CD14-positive monocyte (primary cell): ENCODE data around the gene BCORL1. TPM values are rescaled to one million over a fixed set of nuclear protein-coding genes. Genes with fewer than 3 reads are reported as not detected.

Experiments used
- DNase-seq, 3 donors: peaks; one replicate each; pipeline ENCODE4 v3.0.0-alpha.2; 2011 to 2022
- H2AFZ ChIP-seq: 2 replicates; pipeline ENCODE4 v1.6.0; 2012; ENCODE audit warnings: mild to moderate bottlenecking, low read depth, low read length, inconsistent platforms; ENCODE audit not compliant: insufficient read depth, poor library complexity, severe bottlenecking
- H3K27ac ChIP-seq, 2 donors: 1 replicate in 1 of 2; 2 replicates in 1 of 2; pipeline ENCODE4 v1.5.1; 2012 to 2013; ENCODE audit warnings: low read length in 2 of 2, control low read depth in 1 of 2, inconsistent platforms in 1 of 2, low read depth in 1 of 2, mild to moderate bottlenecking in 1 of 2
- H3K27me3 ChIP-seq, 2 donors: one replicate each; pipeline versions ENCODE4 v1.6.0 to v1.6.1; 2011 to 2013; ENCODE audit warnings: low read length in 2 of 2; ENCODE audit not compliant: control insufficient read depth in 2 of 2, insufficient read depth in 2 of 2
- H3K36me3 ChIP-seq, 2 donors: replicated peaks in 1 of 2; 1 replicate in 1 of 2; 2 replicates in 1 of 2; pipeline versions ENCODE4 v1.5.1 to v1.6.1; 2012 to 2013; ENCODE audit warnings: low read length in 2 of 2, control low read depth in 1 of 2, inconsistent platforms in 1 of 2, mild to moderate bottlenecking in 1 of 2; ENCODE audit not compliant: insufficient read depth in 2 of 2, control insufficient read depth in 1 of 2
- H3K4me1 ChIP-seq, 2 donors: 1 replicate in 1 of 2; 2 replicates in 1 of 2; pipeline versions ENCODE4 v1.5.1 to v1.6.1; 2012 to 2013; ENCODE audit warnings: low read length in 2 of 2, control low read depth in 1 of 2, inconsistent platforms in 1 of 2, mild to moderate bottlenecking in 1 of 2, moderate library complexity in 1 of 2; ENCODE audit not compliant: insufficient read depth in 2 of 2, control insufficient read depth in 1 of 2
- H3K4me2 ChIP-seq: replicated peaks from 2 replicates; pipeline ENCODE3; 2012; ENCODE audit warnings: low read length, moderate library complexity, mild to moderate bottlenecking; ENCODE audit not compliant: poor library complexity, severe bottlenecking; ENCODE audit errors: extremely low read depth
- H3K4me3 ChIP-seq, 3 experiments: fragments of 200-600 bp in 1 of 3; sonication (generic) in 1 of 3; replicated peaks in 1 of 3; 1 replicate in 2 of 3; 2 replicates in 1 of 3; pipeline ENCODE4 v1.5.1; 2011 to 2013; ENCODE audit warnings: low read length in 3 of 3, mild to moderate bottlenecking in 3 of 3, control low read depth in 2 of 3, low read depth in 2 of 3, inconsistent platforms in 1 of 3, moderate library complexity in 1 of 3
- H3K79me2 ChIP-seq: 2 replicates; pipeline ENCODE4 v1.6.0; 2012; ENCODE audit warnings: mild to moderate bottlenecking, control low read depth, inconsistent platforms, low read length, moderate library complexity; ENCODE audit not compliant: insufficient read depth
- H3K9ac ChIP-seq: 2 replicates; pipeline ENCODE4 v1.6.0; 2017; ENCODE audit warnings: low read length, mild to moderate bottlenecking; ENCODE audit not compliant: insufficient read depth, poor library complexity, severe bottlenecking
- H3K9me3 ChIP-seq, 2 donors: replicated peaks in 1 of 2; 1 replicate in 1 of 2; 2 replicates in 1 of 2; pipeline versions ENCODE4 v1.5.1 to v1.6.1; 2012 to 2013; ENCODE audit warnings: low read length in 2 of 2, control low read depth in 1 of 2; ENCODE audit not compliant: control insufficient read depth in 1 of 2, insufficient read depth in 1 of 2
- H4K20me1 ChIP-seq: 2 replicates; pipeline ENCODE4 v1.6.0; 2012; ENCODE audit warnings: mild to moderate bottlenecking, low read length, control low read depth, moderate library complexity; ENCODE audit not compliant: insufficient read depth
- H3K27ac Mint-ChIP-seq, 7 donors: one replicate each; pipeline ENCODE4 v1.8.0; 2020; ENCODE audit warnings: mild to moderate bottlenecking in 7 of 7, mixed read lengths in 7 of 7, moderate library complexity in 6 of 7, inconsistent platforms in 2 of 7
- H3K27me3 Mint-ChIP-seq, 3 donors: one replicate each; pipeline ENCODE4 v1.8.0; 2021 to 2022; ENCODE audit warnings: low read depth in 3 of 3, mild to moderate bottlenecking in 3 of 3, mixed read lengths in 3 of 3, moderate library complexity in 3 of 3, inconsistent platforms in 1 of 3
- H3K36me3 Mint-ChIP-seq, 2 donors: one replicate each; pipeline ENCODE4 v1.8.0; 2020; ENCODE audit warnings: mixed read lengths in 2 of 2, inconsistent platforms in 1 of 2, mild to moderate bottlenecking in 1 of 2
- H3K4me1 Mint-ChIP-seq: one replicate; pipeline ENCODE4 v1.8.0; 2020; ENCODE audit warnings: mild to moderate bottlenecking, mixed read lengths
- H3K4me3 Mint-ChIP-seq, 2 donors: one replicate each; pipeline ENCODE4 v1.8.0; 2020; ENCODE audit warnings: mild to moderate bottlenecking in 2 of 2, mixed read lengths in 2 of 2, moderate library complexity in 1 of 2
- H3K9me3 Mint-ChIP-seq, 7 donors: one replicate each; pipeline ENCODE4 v1.8.0; 2020 to 2022; ENCODE audit warnings: mixed read lengths in 7 of 7, mild to moderate bottlenecking in 6 of 7, moderate library complexity in 6 of 7, inconsistent platforms in 2 of 7
- WGBS: methylation state at CpG from one replicate; pipeline ENCODE4 v1.1.5; 2013; ENCODE audit warnings: missing lambda C conversion rate; ENCODE audit not compliant: insufficient coverage; 5-methylcytosine and 5-hydroxymethylcytosine counted together
- intact Hi-C, 2 donors: fragments of 100-400 bp; cut with micrococcal nuclease; formaldehyde crosslinking; loops; one replicate each; pipeline versions ENCODE4 v1.15.0 to v1.15.1; 2023
- polyA plus RNA-seq, 3 donors: library from polyadenylated mRNA; depleted of rRNA in 1 of 3; unstranded in 2 of 3; stranded (reverse) in 1 of 3; fragments of 300-500 nt in 2 of 3; fragments of >200 nt in 1 of 3; fragmentation: Illumina TruSeq in 2 of 3; gene quantifications; 1 replicate in 2 of 3; 2 replicates in 1 of 3; pipeline ENCODE4 v1.2.3, GENCODE V29; 2012 to 2021
- TF ChIP-seq, protein P1 (sequence below): fragments of 200-600 bp; IDR thresholded peaks from one replicate; pipeline ENCODE4 v1.8.0; 2022; ENCODE audit warnings: antibody characterized with exemption, mild to moderate bottlenecking

Gene BCORL1
- polyA plus RNA-seq, 3 donors, result 0.69 to 2.4 (median 0.72) TPM

DNA sequence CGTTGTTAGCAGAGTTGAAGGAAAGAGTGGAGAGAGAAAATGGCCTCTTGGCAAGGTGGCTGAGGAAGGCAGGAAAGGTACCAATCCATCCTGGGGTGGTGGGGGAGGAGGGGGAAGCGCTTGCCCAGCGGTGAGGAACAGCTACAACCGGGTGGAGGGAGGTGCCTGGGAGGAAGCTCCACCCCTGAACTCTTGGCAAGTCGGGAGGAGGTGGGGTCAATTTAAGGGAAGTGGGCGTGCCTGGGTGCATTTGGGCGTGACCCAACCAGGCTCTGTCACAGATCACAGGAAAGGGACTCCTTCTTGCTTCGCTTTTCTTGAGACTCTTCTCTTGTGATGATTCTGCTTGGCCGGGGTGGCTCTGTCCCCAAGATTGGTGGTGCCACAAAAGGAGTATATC lies 41.7 kb downstream of the BCORL1 start:
- TF ChIP-seq, protein P1, sequence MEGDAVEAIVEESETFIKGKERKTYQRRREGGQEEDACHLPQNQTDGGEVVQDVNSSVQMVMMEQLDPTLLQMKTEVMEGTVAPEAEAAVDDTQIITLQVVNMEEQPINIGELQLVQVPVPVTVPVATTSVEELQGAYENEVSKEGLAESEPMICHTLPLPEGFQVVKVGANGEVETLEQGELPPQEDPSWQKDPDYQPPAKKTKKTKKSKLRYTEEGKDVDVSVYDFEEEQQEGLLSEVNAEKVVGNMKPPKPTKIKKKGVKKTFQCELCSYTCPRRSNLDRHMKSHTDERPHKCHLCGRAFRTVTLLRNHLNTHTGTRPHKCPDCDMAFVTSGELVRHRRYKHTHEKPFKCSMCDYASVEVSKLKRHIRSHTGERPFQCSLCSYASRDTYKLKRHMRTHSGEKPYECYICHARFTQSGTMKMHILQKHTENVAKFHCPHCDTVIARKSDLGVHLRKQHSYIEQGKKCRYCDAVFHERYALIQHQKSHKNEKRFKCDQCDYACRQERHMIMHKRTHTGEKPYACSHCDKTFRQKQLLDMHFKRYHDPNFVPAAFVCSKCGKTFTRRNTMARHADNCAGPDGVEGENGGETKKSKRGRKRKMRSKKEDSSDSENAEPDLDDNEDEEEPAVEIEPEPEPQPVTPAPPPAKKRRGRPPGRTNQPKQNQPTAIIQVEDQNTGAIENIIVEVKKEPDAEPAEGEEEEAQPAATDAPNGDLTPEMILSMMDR, result no peak
- Mint-ChIP-seq H3K27ac (peak overlapping the region; percentile 82 to 93 (median 90)), H3K27me3 (peaks cover 0 to 6% (median 0%) of the 10 kb centered on the region in 3 donors), H3K4me3 (peak overlapping the region; percentile 55 to 70), H3K36me3 (peaks cover 37 to 50% of the 10 kb centered on the region in 2 donors), H3K4me1 (peaks cover 14% of the 10 kb centered on the region), H3K9me3 (peaks cover 0 to 2% (median 0%) of the 10 kb centered on the region in 7 donors)
- Histone ChIP-seq H3K27me3 (no peaks in the 10 kb centered on the region), H3K27ac (peak overlapping the region; percentile 40 to 72), H3K79me2 (no peaks in the 10 kb centered on the region), H3K4me1 (peaks cover 10% of the 10 kb centered on the region in 2 donors), H3K9ac (no peak overlapping the region), H2AFZ (peak overlapping the region; percentile 65), H4K20me1 (no peaks in the 10 kb centered on the region), H3K36me3 (peaks cover 35 to 80% of the 10 kb centered on the region in 2 donors), H3K4me3 (peak overlapping the region in 1 of 3 experiments; percentile 17), H3K4me2 (peak overlapping the region; percentile 52), H3K9me3 (no peaks in the 10 kb centered on the region)
- WGBS, result 0% methylated on average over 2 of the region's 9 CpGs
- DNase-seq, result peak; percentile 80 to 86 (median 84)
- intact Hi-C loops, result loop anchor here in 1 of 2 donors (10.0 kb wide), 1 partner anchor 419 kb away; no protein-coding TSS in a partner anchor

DNA sequence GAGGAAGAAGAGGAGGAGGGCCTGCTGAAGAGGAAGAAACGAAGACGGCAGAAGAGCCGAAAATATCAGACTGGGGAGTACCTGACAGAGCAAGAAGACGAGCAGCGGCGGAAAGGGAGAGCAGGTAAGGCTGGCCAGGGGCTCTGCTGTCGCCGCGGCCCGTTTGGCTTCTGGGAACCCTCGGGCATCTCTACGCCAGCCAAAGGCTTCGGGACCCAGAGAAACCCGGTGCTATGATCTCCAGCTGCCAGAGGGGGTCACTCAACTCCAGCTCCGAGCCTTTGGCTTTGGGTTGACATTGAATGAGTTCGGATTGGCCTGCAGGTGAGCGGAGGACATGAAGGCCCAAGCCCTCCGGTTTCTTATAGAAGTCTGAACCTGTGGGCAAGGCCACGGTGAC lies 42.8 kb downstream of the BCORL1 start:
- Histone ChIP-seq H4K20me1 (no peaks in the 10 kb centered on the region), H3K9ac (no peak overlapping the region), H3K27ac (no peak overlapping the region), H3K9me3 (no peaks in the 10 kb centered on the region), H3K4me3 (no peak overlapping the region), H3K79me2 (no peaks in the 10 kb centered on the region), H3K4me1 (peaks cover 10% of the 10 kb centered on the region in 2 donors), H2AFZ (no peak overlapping the region), H3K27me3 (no peaks in the 10 kb centered on the region), H3K4me2 (no peak overlapping the region), H3K36me3 (peaks cover 42 to 79% of the 10 kb centered on the region in 2 donors)
- Mint-ChIP-seq H3K27me3 (peaks cover 0 to 6% (median 0%) of the 10 kb centered on the region in 3 donors), H3K4me3 (no peak overlapping the region), H3K27ac (peak overlapping the region in 2 of 7 donors; percentile 58 to 64), H3K4me1 (peaks cover 11% of the 10 kb centered on the region), H3K36me3 (peaks cover 41 to 61% of the 10 kb centered on the region in 2 donors), H3K9me3 (peaks cover 0 to 2% (median 0%) of the 10 kb centered on the region in 7 donors)
- 87% methylated on average over 6 of the region's 19 CpGs for WGBS
- DNase-seq, result no peak
- intact Hi-C loops, result loop anchor here in 1 of 2 donors (5.0 to 10.0 kb wide), 2 partner anchors 98 to 420 kb away; no protein-coding TSS in a partner anchor
- TF ChIP-seq, protein P1, result no peak
